GM23338 (cell line): ENCODE data around the gene PPP2R1A. TPM values are rescaled to one million over a fixed set of nuclear protein-coding genes. Genes with fewer than 3 reads are reported as not detected.

Source experiments
- ATAC-seq: fragments of 200-7000 bp; cut with Tn5 transposase; 3 replicates; pipeline ENCODE4 v1.9.1; 2020
- DNase-seq: peaks from one replicate; pipeline ENCODE4 v3.0.0-alpha.2; 2015; ENCODE audit warnings: low spot score
- H2AFZ ChIP-seq: fragments of 200-600 bp; sonication (generic); 2 replicates; pipeline ENCODE4 v1.8.0; 2016; ENCODE audit warnings: antibody characterized with exemption, mild to moderate bottlenecking, moderate library complexity
- H3F3A ChIP-seq: fragments of 200-600 bp; sonication (generic); replicated peaks from 2 replicates; pipeline ENCODE4 v1.8.0; 2017; ENCODE audit warnings: antibody characterized with exemption, mixed run types, low read depth
- H3K27ac ChIP-seq: fragments of 200-600 bp; sonication (generic); 2 replicates; pipeline ENCODE4 v1.6.1; 2016; ENCODE audit warnings: low read depth
- H3K27me3 ChIP-seq: fragments of 200-600 bp; sonication (generic); 2 replicates; pipeline ENCODE4 v1.8.0; 2016; ENCODE audit warnings: mild to moderate bottlenecking, mixed run types, moderate library complexity; ENCODE audit not compliant: insufficient read depth
- H3K36me3 ChIP-seq: fragments of 200-600 bp; sonication (generic); 2 replicates; pipeline ENCODE4 v1.8.0; 2016; ENCODE audit warnings: mild to moderate bottlenecking; ENCODE audit not compliant: insufficient read depth
- H3K4me1 ChIP-seq: fragments of 200-600 bp; sonication (generic); 2 replicates; pipeline ENCODE4 v1.8.0; 2016; ENCODE audit warnings: mild to moderate bottlenecking, moderate library complexity; ENCODE audit not compliant: insufficient read depth
- H3K4me2 ChIP-seq: fragments of 200-600 bp; sonication (generic); 2 replicates; pipeline ENCODE4 v1.7.1; 2017; ENCODE audit warnings: mixed run types
- H3K4me3 ChIP-seq: fragments of 200-600 bp; sonication (generic); 2 replicates; pipeline ENCODE4 v1.6.1; 2016; ENCODE audit warnings: mixed run types
- H3K79me2 ChIP-seq: fragments of 200-600 bp; sonication (generic); replicated peaks from 2 replicates; pipeline ENCODE4 v1.8.0; 2017; ENCODE audit warnings: mild to moderate bottlenecking; ENCODE audit not compliant: insufficient read depth
- H3K9me2 ChIP-seq: fragments of 200-600 bp; sonication (generic); 2 replicates; pipeline ENCODE4 v1.8.0; 2017; ENCODE audit not compliant: insufficient read depth
- H4K20me1 ChIP-seq: fragments of 200-600 bp; sonication (generic); replicated peaks from 2 replicates; pipeline ENCODE4 v1.8.0; 2017; ENCODE audit warnings: mild to moderate bottlenecking; ENCODE audit not compliant: insufficient read depth
- H3K27ac Mint-ChIP-seq: 2 replicates; pipeline ENCODE4 v1.8.0; 2020; ENCODE audit warnings: inconsistent platforms, mild to moderate bottlenecking, moderate library complexity, mixed read lengths
- H3K27me3 Mint-ChIP-seq: 3 replicates; pipeline ENCODE4 v1.8.0; 2022; ENCODE audit warnings: low read depth, mild to moderate bottlenecking, moderate library complexity, mixed read lengths, inconsistent platforms; ENCODE audit not compliant: insufficient read depth, poor library complexity
- H3K36me3 Mint-ChIP-seq: 3 replicates; pipeline ENCODE4 v1.8.0; 2021; ENCODE audit warnings: low read depth, mild to moderate bottlenecking, inconsistent platforms, moderate library complexity, mixed read lengths
- H3K4me1 Mint-ChIP-seq: 3 replicates; pipeline ENCODE4 v1.8.0; 2020; ENCODE audit warnings: mild to moderate bottlenecking, inconsistent platforms, mixed read lengths
- H3K4me3 Mint-ChIP-seq: 3 replicates; pipeline ENCODE4 v1.8.0; 2021; ENCODE audit warnings: moderate library complexity, mild to moderate bottlenecking, inconsistent platforms, mixed read lengths
- H3K9me3 Mint-ChIP-seq: 3 replicates; pipeline ENCODE4 v1.8.0; 2020; ENCODE audit warnings: moderate library complexity, mild to moderate bottlenecking, inconsistent platforms, mixed read lengths
- CREB1 ChIP-seq: fragments of 250-450 bp; sonication (Bioruptor Pico); IDR thresholded peaks from 2 replicates; pipeline ENCODE4 v1.5.0; 2020; ENCODE audit warnings: low read depth, mild to moderate bottlenecking, moderate library complexity
- EZH2 ChIP-seq: fragments of 200-600 bp; sonication (generic); IDR thresholded peaks from one replicate; pipeline ENCODE4 v1.8.0; 2017; ENCODE audit warnings: antibody characterized with exemption, mild to moderate bottlenecking, low read depth; ENCODE audit not compliant: unreplicated experiment
- JUNB ChIP-seq: IDR thresholded peaks from one replicate; pipeline ENCODE4 v1.6.1; 2016; ENCODE audit warnings: antibody characterized with exemption; ENCODE audit not compliant: unreplicated experiment
- POLR2AphosphoS5 ChIP-seq: IDR thresholded peaks from 2 replicates; pipeline ENCODE4 v1.6.1; 2016; ENCODE audit warnings: antibody characterized with exemption, low read depth
- ZNF114 ChIP-seq: fragments of 250-450 bp; sonication (Bioruptor Pico); IDR thresholded peaks from 2 replicates; pipeline ENCODE4 v1.5.0; 2020; ENCODE audit warnings: mild to moderate bottlenecking, moderate library complexity
- polyA plus RNA-seq: library from polyadenylated mRNA; unstranded; fragments of >200 nt; fragmentation: Nextera tagmentation; extraction: Ambion mirVana; gene quantifications from 2 replicates; pipeline ENCODE4 v1.2.1, GENCODE V29; 2016
- total RNA-seq: library from RNA; depleted of rRNA; stranded (reverse); fragments of >200 nt; shearing (Covaris generic); gene quantifications from 2 replicates; pipeline ENCODE4 v1.2.3, GENCODE V29; 2014
- TF ChIP-seq, protein P1 (sequence below): IDR thresholded peaks from one replicate; pipeline ENCODE4 v1.6.1; 2018; ENCODE audit warnings: antibody characterized with exemption; ENCODE audit not compliant: unreplicated experiment
- TF ChIP-seq, protein P2 (sequence below), 2 experiments: fragments of 200-600 bp in 1 of 2; sonication (generic) in 1 of 2; conservative IDR thresholded peaks; 2 replicates each; pipeline versions ENCODE4 v1.5.1 to v1.6.1; 2016 to 2017; ENCODE audit warnings: antibody characterized with exemption in 2 of 2, low read depth in 2 of 2, mild to moderate bottlenecking in 2 of 2, moderate library complexity in 1 of 2

PPP2R1A gene
- total and polyA plus RNA-seq, 2 experiments from 2014 or later: 212 to 381 TPM

DNA sequence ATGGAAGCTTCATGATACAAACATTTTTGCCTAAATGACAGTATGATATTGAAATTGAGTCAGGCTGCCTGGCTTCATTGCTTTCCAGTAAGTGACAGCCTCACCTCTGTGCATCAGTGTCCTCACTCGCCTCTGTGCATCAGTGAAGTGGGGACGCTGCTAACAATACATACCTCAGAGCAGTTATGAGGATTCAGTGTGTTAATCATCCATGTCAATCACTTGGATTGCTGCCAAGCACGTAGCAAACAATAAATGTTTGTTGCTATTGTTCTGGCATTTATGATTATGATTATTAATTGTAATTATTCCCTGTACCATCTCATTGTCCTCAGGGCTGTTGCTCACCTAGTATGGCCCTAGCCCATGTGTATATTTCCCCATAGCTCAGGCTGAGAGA, 8.8 kb downstream of the PPP2R1A start:
- no peak for ATAC-seq
- H3K79me2 ChIP-seq: peaks cover 97% of the 10 kb centered on the region
- no peaks in the 10 kb centered on the region for H3F3A ChIP-seq
- Mint-ChIP-seq H3K9me3 (no peaks in the 10 kb centered on the region), H3K27me3 (peaks cover 5% of the 10 kb centered on the region), H3K27ac (no peak overlapping the region), H3K36me3 (peaks cover 66% of the 10 kb centered on the region), H3K4me1 (peaks cover 10% of the 10 kb centered on the region; the same call in 2 of the 3 replicates), H3K4me3 (no peak overlapping the region)
- no peaks in the 10 kb centered on the region for H3K4me1 ChIP-seq
- TF ChIP-seq, protein P1, sequence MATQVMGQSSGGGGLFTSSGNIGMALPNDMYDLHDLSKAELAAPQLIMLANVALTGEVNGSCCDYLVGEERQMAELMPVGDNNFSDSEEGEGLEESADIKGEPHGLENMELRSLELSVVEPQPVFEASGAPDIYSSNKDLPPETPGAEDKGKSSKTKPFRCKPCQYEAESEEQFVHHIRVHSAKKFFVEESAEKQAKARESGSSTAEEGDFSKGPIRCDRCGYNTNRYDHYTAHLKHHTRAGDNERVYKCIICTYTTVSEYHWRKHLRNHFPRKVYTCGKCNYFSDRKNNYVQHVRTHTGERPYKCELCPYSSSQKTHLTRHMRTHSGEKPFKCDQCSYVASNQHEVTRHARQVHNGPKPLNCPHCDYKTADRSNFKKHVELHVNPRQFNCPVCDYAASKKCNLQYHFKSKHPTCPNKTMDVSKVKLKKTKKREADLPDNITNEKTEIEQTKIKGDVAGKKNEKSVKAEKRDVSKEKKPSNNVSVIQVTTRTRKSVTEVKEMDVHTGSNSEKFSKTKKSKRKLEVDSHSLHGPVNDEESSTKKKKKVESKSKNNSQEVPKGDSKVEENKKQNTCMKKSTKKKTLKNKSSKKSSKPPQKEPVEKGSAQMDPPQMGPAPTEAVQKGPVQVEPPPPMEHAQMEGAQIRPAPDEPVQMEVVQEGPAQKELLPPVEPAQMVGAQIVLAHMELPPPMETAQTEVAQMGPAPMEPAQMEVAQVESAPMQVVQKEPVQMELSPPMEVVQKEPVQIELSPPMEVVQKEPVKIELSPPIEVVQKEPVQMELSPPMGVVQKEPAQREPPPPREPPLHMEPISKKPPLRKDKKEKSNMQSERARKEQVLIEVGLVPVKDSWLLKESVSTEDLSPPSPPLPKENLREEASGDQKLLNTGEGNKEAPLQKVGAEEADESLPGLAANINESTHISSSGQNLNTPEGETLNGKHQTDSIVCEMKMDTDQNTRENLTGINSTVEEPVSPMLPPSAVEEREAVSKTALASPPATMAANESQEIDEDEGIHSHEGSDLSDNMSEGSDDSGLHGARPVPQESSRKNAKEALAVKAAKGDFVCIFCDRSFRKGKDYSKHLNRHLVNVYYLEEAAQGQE: no peak
- TF ChIP-seq, protein P2, sequence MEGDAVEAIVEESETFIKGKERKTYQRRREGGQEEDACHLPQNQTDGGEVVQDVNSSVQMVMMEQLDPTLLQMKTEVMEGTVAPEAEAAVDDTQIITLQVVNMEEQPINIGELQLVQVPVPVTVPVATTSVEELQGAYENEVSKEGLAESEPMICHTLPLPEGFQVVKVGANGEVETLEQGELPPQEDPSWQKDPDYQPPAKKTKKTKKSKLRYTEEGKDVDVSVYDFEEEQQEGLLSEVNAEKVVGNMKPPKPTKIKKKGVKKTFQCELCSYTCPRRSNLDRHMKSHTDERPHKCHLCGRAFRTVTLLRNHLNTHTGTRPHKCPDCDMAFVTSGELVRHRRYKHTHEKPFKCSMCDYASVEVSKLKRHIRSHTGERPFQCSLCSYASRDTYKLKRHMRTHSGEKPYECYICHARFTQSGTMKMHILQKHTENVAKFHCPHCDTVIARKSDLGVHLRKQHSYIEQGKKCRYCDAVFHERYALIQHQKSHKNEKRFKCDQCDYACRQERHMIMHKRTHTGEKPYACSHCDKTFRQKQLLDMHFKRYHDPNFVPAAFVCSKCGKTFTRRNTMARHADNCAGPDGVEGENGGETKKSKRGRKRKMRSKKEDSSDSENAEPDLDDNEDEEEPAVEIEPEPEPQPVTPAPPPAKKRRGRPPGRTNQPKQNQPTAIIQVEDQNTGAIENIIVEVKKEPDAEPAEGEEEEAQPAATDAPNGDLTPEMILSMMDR (conservative IDR thresholded peaks at IDR 0.05; ENCODE audit: low read depth in 2 of 2): no peak
- TF ChIP-seq CREB1 (CRISPR knock-in tag) (no peak), POLR2AphosphoS5 (no peak)
- H2AFZ ChIP-seq: no peak overlapping the region
- H3K4me2 ChIP-seq: no peak overlapping the region
- H3K36me3 ChIP-seq: peaks cover 39% of the 10 kb centered on the region
- H4K20me1 ChIP-seq: peaks cover 42% of the 10 kb centered on the region
- H3K9me2 ChIP-seq: no peaks in the 10 kb centered on the region
- H3K4me3 ChIP-seq: no peak overlapping the region
- no peaks in the 10 kb centered on the region for H3K27me3 ChIP-seq
- no peak overlapping the region for H3K27ac ChIP-seq
- no peak for DNase-seq

DNA sequence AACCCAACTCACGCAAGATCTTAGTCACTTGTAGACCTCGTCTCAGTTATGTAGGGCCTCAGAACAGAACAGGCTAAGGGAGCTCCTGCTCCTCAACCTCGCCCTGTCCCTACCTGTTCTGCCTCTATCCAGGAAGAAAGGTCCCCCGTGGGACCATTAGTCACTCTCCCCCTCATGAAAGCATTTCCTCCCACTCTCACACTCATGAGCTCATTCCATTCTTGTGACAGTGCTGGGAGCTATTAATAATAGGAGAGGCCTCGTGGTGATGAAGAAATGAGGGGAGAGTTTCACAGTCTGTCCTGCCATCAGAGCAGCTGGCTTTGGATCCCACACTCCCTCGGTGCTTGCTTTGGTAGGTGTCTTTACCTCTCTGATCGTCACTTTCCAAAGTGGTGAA, 10.2 kb downstream of the PPP2R1A start:
- Histone ChIP-seq H3K79me2 (peaks cover 89% of the 10 kb centered on the region), H2AFZ (no peak overlapping the region), H3F3A (no peaks in the 10 kb centered on the region), H3K4me3 (no peak overlapping the region), H3K27ac (no peak overlapping the region), H3K9me2 (no peaks in the 10 kb centered on the region), H3K4me2 (no peak overlapping the region), H3K36me3 (peaks cover 43% of the 10 kb centered on the region), H4K20me1 (peaks cover 41% of the 10 kb centered on the region), H3K4me1 (no peaks in the 10 kb centered on the region), H3K27me3 (no peaks in the 10 kb centered on the region)
- H3K36me3 Mint-ChIP-seq: peaks cover 67% of the 10 kb centered on the region
- ATAC-seq: no peak
- H3K4me3 Mint-ChIP-seq: no peak overlapping the region
- H3K9me3 Mint-ChIP-seq: no peaks in the 10 kb centered on the region
- peaks cover 5% of the 10 kb centered on the region for H3K27me3 Mint-ChIP-seq
- no peaks in the 10 kb centered on the region; the same call in 2 of the 3 replicates for H3K4me1 Mint-ChIP-seq
- H3K27ac Mint-ChIP-seq: no peak overlapping the region
- DNase-seq: no peak
- TF ChIP-seq JUNB (no peak), CREB1 (CRISPR knock-in tag) (no peak), EZH2 (no peak), ZNF114 (CRISPR knock-in tag) (no peak)
- TF ChIP-seq, protein P1: no peak
